GM19240 (cell line): ENCODE data around the gene NSFL1C.

Experiments
- DNase-seq: peaks from one replicate; pipeline ENCODE4 v3.0.0; 2011; ENCODE audit warnings: low spot score; ENCODE audit not compliant: insufficient read length

The NSFL1C gene

GRCh38 chr20:1462001-1462400, 4.6 kb downstream of the NSFL1C start:
- DNase-seq, result no peak

- no peak for DNase-seq
These were observed 6.4 kb downstream of the NSFL1C start for GRCh38 chr20:1460275-1460674.

GRCh38 chr20:1457992-1458391, 8.7 kb downstream of the NSFL1C start:
- no peak for DNase-seq

- no peak for DNase-seq
These were observed 10.3 kb downstream of the NSFL1C start for GRCh38 chr20:1456300-1456699.

- no peak for DNase-seq
These were observed 15.6 kb downstream of the NSFL1C start for GRCh38 chr20:1450926-1451491.

GRCh38 chr20:1449370-1449769, 17.3 kb downstream of the NSFL1C start:
- DNase-seq, result no peak

- DNase-seq, result no peak
These were observed 18.5 kb downstream of the NSFL1C start for GRCh38 chr20:1448081-1448620.

GRCh38 chr20:1446536-1446935, 20.1 kb downstream of the NSFL1C start:
- DNase-seq, result no peak

- no peak for DNase-seq
These were observed 23.6 kb downstream of the NSFL1C start for GRCh38 chr20:1443085-1443484.

- no peak for DNase-seq
These were observed 24.3 kb downstream of the NSFL1C start for GRCh38 chr20:1442304-1442703.

GRCh38 chr20:1441133-1441532, 25.5 kb downstream of the NSFL1C start:
- no peak for DNase-seq

- no peak for DNase-seq
These were observed 26.6 kb downstream of the NSFL1C start for GRCh38 chr20:1440024-1440423.

- DNase-seq, result no peak
These were observed 28.3 kb downstream of the NSFL1C start for GRCh38 chr20:1438361-1438760.

- DNase-seq, result peak; percentile 49
These were observed 29.3 kb downstream of the NSFL1C start for GRCh38 chr20:1437235-1437904.

- DNase-seq, result no peak
These were observed 30.4 kb downstream of the NSFL1C start for GRCh38 chr20:1436263-1436662.

GRCh38 chr20:1435337-1435699, 31.3 kb downstream of the NSFL1C start:
- DNase-seq, result no peak

- DNase-seq, result peak; percentile 30
These were observed 31.9 kb downstream of the NSFL1C start for GRCh38 chr20:1434571-1435336.

- no peak for DNase-seq
These were observed 35.5 kb downstream of the NSFL1C start for GRCh38 chr20:1431158-1431557.

- no peak for DNase-seq
These were observed 36.6 kb downstream of the NSFL1C start for GRCh38 chr20:1430004-1430451.

GRCh38 chr20:1429143-1429728, 37.4 kb downstream of the NSFL1C start:
- DNase-seq, result no peak

GRCh38 chr20:1427457-1428054, 39.1 kb downstream of the NSFL1C start:
- no peak for DNase-seq
